Measurements from ENCODE around the gene PEX12.

Gene PEX12

DNA sequence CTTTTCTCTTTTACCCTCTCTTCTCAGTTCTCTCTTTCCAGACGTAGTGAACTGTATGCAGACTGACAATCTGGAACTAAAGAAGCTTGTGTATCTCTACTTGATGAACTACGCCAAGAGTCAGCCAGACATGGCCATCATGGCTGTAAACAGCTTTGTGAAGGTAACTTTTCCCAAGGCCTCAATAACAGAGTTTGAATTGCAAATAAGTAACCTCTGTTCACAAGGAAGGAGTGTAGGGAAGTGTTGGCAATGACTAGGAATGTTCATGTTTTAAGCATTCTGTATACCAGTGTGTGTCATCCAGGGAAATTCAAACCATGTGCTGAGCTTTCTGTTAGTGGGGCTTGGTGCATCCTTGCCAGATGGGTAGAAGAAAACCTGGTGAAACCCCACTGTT is 27.3 kb upstream of the PEX12 start:
- peaks cover 1% of the 10 kb centered on the region for H3K36me3 ChIP-seq (ENCODE audit: control insufficient read depth, insufficient read depth, low read length)
- TF ChIP-seq CTCF (IDR thresholded peaks at IDR 0.05; ENCODE audit: insufficient read depth, low read length, poor library complexity, severe bottlenecking), result no peak
- H3K4me3 ChIP-seq (replicated peaks; ENCODE audit: low read depth, low read length), result no peak overlapping the region
- no peak for DNase-seq (ENCODE audit: extremely low read depth, insufficient read length)
- no peaks in the 10 kb centered on the region for H3K27me3 ChIP-seq (replicated peaks; ENCODE audit: control insufficient read depth, insufficient read depth, low read length)

DNA sequence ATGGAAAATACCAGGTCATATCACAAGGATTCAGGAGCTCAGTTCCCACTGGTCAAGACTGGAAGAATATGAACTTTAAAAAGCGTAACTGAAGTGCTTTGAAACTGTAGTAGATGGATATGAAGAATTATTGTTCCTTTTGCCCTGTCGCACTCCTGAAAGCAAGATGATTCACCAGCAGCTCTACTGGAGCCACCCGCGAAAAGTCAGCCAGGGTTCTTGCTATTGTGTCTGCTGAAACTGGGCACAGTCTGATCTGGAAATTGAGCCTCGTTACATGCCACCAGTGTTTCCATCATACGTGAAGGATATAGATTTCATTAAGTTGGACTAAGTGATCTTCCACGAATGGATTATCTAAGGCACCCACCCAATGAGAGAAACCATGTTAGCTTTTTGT is 25.3 kb upstream of the PEX12 start:
- no peak for TF ChIP-seq CTCF (IDR thresholded peaks at IDR 0.05; ENCODE audit: insufficient read depth, low read length, poor library complexity, severe bottlenecking)
- H3K4me3 ChIP-seq (replicated peaks; ENCODE audit: low read depth, low read length), result no peak overlapping the region
- no peaks in the 10 kb centered on the region; the same call in none of the 2 replicates for H3K36me3 ChIP-seq (ENCODE audit: control insufficient read depth, insufficient read depth, low read length)
- no peak for DNase-seq (ENCODE audit: extremely low read depth, insufficient read length)
- H3K27me3 ChIP-seq (replicated peaks; ENCODE audit: control insufficient read depth, insufficient read depth, low read length), result no peaks in the 10 kb centered on the region

DNA sequence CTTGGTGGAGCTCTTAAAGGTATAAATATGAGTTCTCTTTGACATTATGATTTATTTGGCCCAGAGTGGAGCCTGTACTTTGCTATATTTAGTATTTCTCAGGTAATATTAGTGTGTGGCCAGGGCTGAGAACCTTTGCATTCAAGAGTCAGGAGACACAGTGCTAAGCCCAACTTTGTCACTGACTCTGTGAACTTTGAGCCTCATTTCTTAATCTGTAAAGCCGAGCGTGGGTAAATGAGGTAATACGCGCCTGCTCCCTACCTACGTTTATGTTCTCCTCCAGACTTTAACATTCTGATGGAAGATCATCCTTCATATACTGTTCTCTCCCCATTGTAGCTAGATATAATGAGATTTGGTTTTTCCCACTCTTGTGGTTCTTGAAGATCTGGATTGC is 19.2 kb upstream of the PEX12 start:
- TF ChIP-seq CTCF (IDR thresholded peaks at IDR 0.05; ENCODE audit: insufficient read depth, low read length, poor library complexity, severe bottlenecking), result no peak
- Histone ChIP-seq H3K27me3 (replicated peaks; ENCODE audit: control insufficient read depth, insufficient read depth, low read length) (no peaks in the 10 kb centered on the region), H3K4me3 (replicated peaks; ENCODE audit: low read depth, low read length) (no peak overlapping the region), H3K36me3 (ENCODE audit: control insufficient read depth, insufficient read depth, low read length) (peaks cover 12% of the 10 kb centered on the region)
- no peak for DNase-seq (ENCODE audit: extremely low read depth, insufficient read length)

- peaks cover 12% of the 10 kb centered on the region for H3K36me3 ChIP-seq (ENCODE audit: control insufficient read depth, insufficient read depth, low read length)
- H3K4me3 ChIP-seq (replicated peaks; ENCODE audit: low read depth, low read length), result no peak overlapping the region
- H3K27me3 ChIP-seq (replicated peaks; ENCODE audit: control insufficient read depth, insufficient read depth, low read length), result no peaks in the 10 kb centered on the region
- TF ChIP-seq CTCF (IDR thresholded peaks at IDR 0.05; ENCODE audit: insufficient read depth, low read length, poor library complexity, severe bottlenecking), result no peak
- DNase-seq (ENCODE audit: extremely low read depth, insufficient read length), result peak; percentile 11
These were observed 18.3 kb upstream of the PEX12 start for GRCh38 chr17:35596530-35597233.

- Histone ChIP-seq H3K4me3 (replicated peaks; ENCODE audit: low read depth, low read length) (no peak overlapping the region), H3K27me3 (replicated peaks; ENCODE audit: control insufficient read depth, insufficient read depth, low read length) (no peaks in the 10 kb centered on the region), H3K36me3 (ENCODE audit: control insufficient read depth, insufficient read depth, low read length) (peaks cover 12% of the 10 kb centered on the region)
- no peak for DNase-seq (ENCODE audit: extremely low read depth, insufficient read length)
- no peak for TF ChIP-seq CTCF (IDR thresholded peaks at IDR 0.05; ENCODE audit: insufficient read depth, low read length, poor library complexity, severe bottlenecking)
These were observed 17.7 kb upstream of the PEX12 start for GRCh38 chr17:35596072-35596471.
